SKM-1 treated with dmso at 0.1 percent for 144 hours (cell line): Measurements from ENCODE around the gene LBX1.
"Not testable (repeated sequence)": the region's sequence is repeated elsewhere in the genome, so short reads cannot be mapped to it uniquely, and the experiment has no call there.

ENCODE experiments used
- DNase-seq: peaks from one replicate; lab custom pipeline; 2025; ENCODE audit not compliant: unreplicated experiment; lab: John Stamatoyannopoulos, UW

The LBX1 gene

DNA sequence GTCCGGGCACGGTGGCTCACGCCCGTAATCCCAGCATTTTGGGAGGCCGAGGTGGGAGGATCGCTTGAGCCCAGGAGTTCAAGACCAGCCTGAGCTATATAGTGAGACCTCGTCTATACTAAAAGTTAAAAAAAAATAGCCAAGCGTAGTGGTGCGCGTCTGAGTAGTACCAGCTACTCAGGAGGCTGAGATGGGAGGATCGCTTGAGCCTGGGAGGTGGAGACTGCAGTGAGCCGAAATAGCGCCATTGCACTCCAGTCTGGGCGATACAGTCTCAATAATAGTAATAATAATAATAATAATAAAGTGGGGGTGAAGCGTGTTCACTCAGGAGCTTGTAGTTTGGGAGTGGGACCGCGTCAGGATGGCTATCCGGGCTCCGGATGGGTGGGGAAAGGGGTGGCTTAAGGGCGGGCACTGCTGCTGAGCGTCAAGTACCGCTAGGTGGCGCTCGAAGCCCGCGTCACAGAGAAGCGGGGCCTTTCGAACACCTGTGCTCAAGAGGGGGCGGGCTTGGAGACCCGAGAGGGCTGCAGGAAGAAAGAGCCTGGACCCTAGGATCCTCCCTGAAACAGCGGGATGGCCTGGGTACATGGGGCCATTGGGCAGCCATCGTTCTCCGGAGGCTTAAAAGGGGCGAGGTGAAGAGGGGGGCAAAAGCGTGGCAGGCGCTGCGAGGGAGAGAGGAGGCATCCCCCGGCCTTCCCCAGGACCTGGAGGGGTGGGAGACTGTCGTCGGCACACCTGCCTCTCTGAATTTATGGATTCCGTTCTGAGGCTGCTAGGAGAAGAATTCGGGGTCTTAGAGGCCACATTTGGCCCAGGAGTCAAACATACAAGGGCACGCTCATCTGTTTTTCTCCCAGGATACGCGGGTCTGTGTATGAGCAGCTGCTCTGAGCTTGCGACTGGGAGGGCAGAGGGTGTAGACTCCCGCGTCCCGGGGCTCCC, 14.5 kb downstream of the LBX1 start:
- peak; percentile 39 for DNase-seq

GRCh38 chr10:101208543-101208942, 20.7 kb downstream of the LBX1 start:
- DNase-seq = no peak

DNA sequence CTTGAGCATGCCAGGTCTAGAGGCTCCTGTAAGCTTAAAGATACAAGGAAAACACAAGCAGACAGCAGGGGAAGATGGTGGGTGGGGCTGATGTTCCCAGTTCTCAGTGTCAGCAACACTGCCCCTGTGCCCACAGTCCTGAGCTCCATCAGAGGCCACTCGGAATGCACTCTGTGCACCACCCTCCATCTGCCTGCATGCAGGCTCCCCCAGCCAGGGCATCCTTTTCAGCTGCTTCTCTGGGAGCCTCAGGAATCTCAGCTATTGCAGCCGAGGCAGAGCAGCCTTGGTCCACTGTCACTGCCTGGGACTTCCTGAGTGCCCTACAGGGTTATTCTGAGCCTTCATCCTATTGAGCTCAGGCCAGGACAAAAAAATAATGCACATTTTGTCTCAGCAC, 22.2 kb downstream of the LBX1 start:
- no peak for DNase-seq

DNA sequence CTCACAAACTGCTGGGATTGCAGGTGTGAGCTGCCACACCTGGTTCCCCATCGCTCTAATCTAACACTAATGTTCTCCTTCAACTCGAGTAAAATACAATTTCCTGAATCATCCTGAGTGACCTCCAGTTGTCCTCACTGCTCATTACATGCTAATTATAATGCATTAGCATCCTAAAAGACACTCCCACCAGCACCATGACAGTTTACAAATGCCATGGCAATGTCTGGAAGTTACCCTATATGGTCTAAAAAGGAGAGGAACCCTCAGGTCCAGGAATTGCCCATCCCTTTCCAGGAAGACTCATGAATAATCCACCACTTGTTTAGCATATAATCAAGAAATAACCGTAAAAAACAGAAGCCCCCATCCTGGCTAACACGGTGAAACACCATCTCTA, 26.6 kb downstream of the LBX1 start:
- DNase-seq = not testable (repeated sequence)

DNA sequence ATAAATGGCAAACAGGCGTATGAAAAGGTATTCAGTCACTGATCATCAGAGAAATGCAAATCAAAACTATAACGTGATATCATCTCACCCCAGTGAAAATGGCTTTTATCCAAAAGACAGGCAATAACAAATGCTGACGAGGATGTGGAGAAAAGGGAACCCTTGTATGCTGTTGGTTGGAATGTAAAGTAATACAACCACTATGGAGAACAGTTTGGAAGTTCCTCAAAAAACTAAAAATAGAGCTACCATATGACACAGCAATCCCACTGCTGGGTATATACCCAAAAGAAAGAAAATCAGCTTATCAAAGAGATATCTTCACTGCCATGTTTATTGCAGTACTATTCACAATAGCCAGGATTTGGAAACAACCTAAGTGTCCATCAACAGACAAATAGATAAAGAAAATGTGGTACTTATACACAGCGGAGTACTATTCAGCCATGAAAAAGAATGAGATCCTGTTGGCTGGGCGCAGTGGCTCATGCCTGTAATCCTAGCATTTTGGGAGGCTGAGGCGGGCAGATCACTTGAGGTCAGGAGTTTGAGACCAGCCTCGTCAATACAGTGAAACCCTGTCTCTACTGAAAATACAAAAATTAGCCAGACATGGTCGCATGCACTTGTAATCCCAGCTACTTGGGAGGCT, 30.8 kb downstream of the LBX1 start:
- not testable (repeated sequence) for DNase-seq

DNA sequence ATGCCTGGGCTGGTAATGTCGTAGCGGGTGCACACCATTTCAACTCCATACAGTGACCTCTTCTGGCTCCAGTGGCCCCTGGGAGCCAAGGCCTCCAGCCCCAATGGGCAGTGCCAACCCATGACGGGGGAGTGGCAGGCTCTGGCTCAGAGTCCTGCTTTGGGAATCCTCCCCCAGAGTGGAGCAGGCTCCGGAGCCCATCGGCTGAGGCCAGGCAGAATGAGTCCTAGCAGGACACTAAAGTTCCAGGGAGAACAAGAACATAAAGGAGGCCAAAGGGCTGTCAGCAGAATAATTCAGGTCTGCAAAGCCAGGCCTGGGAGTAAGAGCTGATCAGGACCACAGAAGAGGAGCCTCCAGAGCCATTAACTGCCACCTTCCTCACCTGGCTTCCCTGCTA, 33.3 kb downstream of the LBX1 start:
- DNase-seq = no peak

DNA sequence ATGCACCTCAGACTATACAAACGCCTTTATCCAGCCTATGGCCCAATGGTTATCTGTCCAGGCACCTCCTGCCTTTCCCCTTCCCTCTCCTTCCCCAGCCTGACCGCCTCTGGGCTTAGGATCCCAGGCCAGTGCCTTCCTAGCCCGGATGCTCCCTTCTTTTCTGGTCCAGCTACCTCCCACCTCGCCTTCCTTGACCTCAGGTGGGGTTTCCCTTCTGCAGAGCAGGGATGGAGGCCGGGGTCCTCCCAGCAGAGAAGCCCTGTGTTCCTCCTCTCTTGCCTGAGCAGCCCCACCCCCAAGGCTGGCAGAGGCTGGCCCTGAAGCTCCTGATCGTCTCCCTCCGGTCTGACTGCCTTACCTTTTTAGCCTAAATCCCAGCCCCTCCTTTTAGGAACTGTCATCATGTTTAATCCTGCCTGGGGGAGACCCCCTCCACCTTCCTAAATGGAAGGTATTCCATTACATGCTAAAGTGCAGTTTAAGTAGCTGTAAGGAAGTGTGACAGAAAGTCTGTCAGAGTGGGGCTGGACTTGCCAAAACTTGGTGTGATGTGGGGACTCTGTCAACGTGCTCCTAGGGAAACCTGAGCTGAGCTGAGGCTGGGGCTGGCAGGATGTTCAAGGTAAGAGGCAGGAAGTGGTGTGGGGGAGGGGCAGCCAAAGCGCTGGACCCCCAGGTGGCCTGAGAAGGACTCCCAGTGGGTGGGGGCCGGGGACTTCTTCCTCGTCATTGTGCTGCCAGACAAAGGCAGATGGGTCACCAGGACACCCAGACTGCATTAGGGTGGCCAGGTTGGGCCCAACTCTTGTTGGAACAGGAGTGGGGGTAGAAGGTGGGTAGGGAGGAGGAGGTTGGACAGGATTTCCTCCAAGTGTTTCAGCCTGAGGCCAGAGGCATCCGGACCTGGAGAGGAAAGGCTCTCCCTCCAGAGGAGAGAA, 39.5 kb downstream of the LBX1 start:
- DNase-seq = no peak

GRCh38 chr10:101188942-101189341, 40.3 kb downstream of the LBX1 start:
- DNase-seq = no peak

DNA sequence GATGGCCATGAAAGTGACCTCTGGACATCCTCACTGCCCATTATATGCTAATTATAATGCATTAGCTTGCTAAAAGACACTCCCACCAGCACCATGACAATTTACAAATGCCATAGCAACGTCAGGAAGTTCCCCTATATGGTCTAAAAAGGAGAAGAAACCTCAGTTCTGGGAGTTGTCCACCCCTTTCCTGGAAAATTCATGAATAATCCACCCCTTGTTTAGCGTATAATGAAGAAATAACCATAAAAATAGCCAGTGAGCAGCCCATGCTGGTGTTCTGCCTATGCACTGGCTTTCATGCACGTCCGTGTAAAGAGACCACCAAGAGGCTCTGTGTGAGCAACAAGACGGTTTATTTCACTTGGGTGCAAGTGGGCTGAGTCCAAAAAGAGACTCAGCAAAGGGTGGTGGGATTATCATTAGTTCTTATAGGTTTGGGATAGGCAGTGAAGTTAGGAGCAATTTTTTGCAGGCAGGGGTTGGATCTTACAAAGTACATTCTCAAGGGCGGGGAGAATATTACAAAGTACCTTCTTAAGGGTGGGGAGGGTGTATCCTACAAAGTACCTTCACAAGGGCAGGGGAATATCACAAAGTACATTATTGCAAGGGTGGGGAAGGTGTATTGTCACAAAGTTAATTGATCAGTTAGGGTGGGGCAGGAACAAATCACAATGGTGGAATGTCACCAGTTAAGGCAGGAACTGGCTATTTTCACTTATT, 45.6 kb downstream of the LBX1 start:
- DNase-seq = no peak

DNA sequence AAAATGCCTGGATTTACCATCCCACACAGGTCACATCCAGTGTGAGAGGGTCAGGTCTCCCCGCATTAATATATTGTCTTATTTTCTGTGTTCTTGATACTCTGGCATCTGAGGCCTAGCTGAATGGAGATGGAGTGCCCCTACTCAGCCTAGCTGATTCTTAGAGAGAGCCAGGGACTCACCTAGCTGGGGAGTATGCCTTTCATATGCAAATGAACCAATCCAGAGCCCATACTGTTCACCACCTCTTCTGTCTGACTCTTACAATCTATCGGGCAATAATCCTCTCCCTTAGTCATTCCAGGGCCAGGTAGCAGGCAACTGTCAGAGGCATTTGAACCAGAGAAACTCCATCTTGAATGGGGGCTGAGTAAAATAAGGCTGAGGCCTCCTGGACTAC, 46.3 kb downstream of the LBX1 start:
- DNase-seq = no peak
